Fibroblast of skin of right quadriceps (primary cell): ENCODE results near the gene PEX7.
"Not testable (repeated sequence)": the region's sequence is repeated elsewhere in the genome, so short reads cannot be mapped to it uniquely, and the experiment has no call there.

Experiments used
- DNase-seq: peaks from one replicate; pipeline ENCODE4 v3.0.0-alpha.2; 2013

Gene PEX7

DNA sequence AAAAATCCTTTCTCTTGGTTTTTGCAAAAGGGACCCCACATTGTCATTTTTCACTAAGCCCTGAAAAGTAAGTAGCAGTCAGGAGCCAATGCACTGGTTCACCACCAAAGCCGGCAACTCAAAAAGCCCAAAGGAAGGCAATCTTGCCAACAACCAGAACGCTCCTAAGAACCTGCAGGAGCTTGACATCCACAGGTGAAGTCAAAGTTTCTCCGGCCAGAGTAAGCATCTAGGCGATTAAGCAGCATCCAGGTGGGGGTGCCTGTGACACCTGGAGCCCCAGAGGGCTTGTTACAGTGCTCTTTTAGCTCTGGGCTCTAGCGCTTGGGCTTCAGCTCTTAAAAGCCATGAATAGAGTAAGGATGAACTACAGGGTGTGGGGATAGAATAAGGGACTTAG lies 135.8 kb downstream of the PEX7 start:
- DNase-seq = no peak

DNA sequence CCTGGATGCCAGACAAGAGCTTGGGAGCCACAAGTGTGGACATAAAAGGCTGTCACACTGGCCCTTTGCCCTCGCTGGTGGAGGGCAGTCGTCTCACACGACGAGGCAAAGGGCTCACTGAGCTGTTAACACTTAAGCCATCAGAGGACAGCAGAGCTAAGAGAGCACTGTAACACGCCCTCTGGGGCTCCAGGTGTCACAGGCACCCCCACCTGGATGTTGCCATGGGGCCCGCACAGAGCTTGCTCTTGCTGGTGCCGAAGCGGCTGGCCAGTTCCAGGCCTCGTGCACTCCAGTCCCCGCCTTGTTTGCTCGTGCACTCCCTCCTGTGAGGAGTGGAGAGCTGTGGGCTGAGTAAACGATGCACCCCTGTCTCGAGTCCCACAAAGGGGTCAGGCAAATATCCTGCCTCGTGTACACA lies 137.1 kb downstream of the PEX7 start:
- no peak for DNase-seq

DNA sequence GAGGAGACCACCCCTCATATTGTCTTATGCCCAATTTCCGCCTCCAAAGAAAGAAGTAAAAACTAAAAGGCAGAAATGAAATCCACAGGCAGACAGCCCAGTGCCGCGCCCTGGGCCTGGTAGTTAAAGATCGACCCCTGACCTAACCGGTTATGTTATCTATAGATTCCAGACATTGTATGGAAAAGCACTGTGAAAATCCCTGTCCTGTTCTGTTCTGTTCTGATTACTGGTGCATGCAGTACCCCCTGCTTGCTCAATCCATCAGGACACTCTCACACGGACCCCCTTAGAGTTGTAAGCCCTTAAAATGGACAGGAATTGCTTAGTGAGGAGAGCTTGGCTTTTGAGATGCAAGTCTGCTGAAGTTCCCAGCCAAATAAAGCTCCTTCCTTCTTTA lies 137.5 kb downstream of the PEX7 start:
- DNase-seq = not testable (repeated sequence)

DNA sequence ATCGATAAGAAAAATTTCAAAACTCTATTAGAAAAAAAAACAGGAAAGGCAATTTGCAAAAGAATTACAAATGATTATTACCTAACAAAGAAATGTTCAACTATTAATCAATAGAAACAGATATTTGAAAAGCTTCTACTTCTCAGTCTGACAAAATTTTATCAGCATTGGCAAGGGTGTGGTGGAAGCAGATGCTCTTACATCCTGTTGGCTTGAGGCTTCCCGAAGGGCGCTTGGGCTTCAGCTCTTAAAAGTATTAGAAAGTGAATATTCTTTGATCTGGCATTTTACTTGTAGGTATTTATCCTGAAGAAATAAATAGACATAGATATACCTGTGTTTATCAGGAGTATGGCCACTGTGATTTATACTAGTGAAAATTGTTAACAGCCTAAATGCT lies 138.4 kb downstream of the PEX7 start:
- DNase-seq = no peak

DNA sequence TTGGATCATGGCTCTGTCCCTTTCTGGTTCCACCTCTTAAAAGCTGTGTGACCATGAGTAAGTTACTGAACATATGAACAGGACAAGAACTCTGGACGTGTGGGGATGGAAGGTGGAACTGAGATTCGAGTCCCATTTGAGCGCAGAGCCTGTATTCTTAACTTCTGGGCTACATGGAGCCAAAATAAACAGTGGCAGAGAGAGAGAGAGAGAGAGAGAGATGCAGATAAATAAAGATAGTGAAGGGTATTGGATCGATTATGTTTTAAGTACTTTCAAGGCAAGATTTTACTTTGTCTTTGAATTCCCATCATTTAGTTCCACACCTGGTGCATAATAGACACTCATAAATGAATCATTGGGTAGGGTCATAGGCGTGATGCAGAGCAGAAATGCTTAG lies 139.5 kb downstream of the PEX7 start:
- no peak for DNase-seq

DNA sequence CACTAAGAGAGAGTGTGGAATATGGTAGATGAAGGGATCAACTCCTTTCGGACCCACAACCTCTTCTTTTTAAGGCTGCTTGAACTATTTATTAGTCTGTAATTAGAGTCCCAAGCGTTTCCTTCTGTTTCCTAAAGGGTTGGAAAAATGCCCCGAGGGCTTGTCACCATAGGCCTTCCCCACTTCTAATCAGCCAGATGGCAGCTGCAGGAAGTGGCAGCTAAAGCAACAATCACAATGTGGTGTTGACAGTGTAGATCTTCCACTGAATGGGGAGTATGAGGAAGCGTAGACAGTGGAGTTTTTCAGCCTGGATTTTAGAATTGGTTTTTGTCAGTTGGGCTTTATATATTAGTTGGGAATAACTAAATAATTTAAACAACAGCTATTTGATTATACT lies 140.3 kb downstream of the PEX7 start:
- DNase-seq = no peak

DNA sequence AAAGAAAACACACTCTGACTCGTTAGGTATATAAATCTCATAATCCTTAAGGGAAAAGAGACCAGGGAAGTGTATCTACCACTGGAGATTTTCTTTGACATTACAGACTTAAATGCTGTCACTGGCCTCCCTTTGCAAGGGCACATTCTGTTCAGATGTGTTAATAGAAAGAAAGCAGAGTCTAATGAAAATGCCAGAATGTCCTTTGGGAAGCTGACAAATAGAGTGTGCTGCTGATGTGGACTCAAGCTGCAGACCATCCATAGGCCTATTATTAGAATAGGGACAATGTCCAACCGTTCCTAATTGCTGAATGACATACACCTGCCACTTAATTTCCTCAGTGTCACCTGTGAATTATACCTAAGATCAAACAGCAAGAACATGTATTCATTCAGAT lies 140.9 kb downstream of the PEX7 start:
- no peak for DNase-seq
